K562 (cell line): ENCODE data around the gene RFT1.

Source experiments
- MAFK ChIP-seq: IDR thresholded peaks from 2 replicates; pipeline ENCODE4 v1.6.1; 2011; ENCODE audit warnings: low read length, improper control_type of control experiment
- SMARCB1 ChIP-seq: IDR thresholded peaks from 2 replicates; pipeline ENCODE4 v1.6.1; 2011; ENCODE audit warnings: improper control_type of control experiment, low read depth; ENCODE audit not compliant: insufficient read length
- ZNF133 ChIP-seq: fragments of 250-450 bp; sonication (Bioruptor Pico); IDR thresholded peaks from 2 replicates; pipeline ENCODE4 v1.4.0; 2020; ENCODE audit warnings: mild to moderate bottlenecking
- TF ChIP-seq, protein P1 (sequence below), 3 experiments: IDR thresholded peaks in 2 of 3; conservative IDR thresholded peaks in 1 of 3; 2 replicates each; pipeline ENCODE4 v1.5.1; 2011 to 2012; ENCODE audit warnings: low read length in 3 of 3, mild to moderate bottlenecking in 3 of 3, control low read depth in 2 of 3, improper control_type of control experiment in 1 of 3, inconsistent platforms in 1 of 3, low read depth in 1 of 3, mixed read lengths in 1 of 3, moderate library complexity in 1 of 3; ENCODE audit not compliant: insufficient read depth in 2 of 3
- TF ChIP-seq, protein P2 (sequence below): fragments of 250-450 bp; sonication (Bioruptor Pico); IDR thresholded peaks from 2 replicates; pipeline ENCODE4 v1.4.0; 2020; ENCODE audit warnings: mild to moderate bottlenecking, moderate library complexity
- TF ChIP-seq, protein P3 (sequence below): fragments of 150-350 bp; IDR thresholded peaks from 2 replicates; pipeline ENCODE4 v1.6.1; 2014; ENCODE audit warnings: low read depth, mild to moderate bottlenecking, low read length, borderline replicate concordance

DNA sequence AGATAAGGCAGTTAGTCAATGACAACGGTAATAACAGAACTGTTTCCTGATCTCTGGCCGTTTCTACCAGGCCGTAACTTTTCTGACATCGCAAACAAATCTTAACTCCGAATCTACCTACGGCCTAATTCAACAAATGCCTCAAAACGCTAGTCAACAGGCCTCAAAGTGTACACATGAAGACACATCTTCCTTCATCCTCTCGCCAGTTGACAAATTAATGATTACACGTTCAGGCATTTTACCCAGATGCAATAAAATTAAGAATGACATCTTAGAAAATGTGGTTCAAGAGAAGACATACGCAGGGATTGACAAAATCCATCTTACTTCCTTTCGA lies 85.9 kb downstream of the RFT1 start:
- TF ChIP-seq ZNF133 (no peak), SMARCB1 (no peak), MAFK (no peak)
- TF ChIP-seq, protein P1, sequence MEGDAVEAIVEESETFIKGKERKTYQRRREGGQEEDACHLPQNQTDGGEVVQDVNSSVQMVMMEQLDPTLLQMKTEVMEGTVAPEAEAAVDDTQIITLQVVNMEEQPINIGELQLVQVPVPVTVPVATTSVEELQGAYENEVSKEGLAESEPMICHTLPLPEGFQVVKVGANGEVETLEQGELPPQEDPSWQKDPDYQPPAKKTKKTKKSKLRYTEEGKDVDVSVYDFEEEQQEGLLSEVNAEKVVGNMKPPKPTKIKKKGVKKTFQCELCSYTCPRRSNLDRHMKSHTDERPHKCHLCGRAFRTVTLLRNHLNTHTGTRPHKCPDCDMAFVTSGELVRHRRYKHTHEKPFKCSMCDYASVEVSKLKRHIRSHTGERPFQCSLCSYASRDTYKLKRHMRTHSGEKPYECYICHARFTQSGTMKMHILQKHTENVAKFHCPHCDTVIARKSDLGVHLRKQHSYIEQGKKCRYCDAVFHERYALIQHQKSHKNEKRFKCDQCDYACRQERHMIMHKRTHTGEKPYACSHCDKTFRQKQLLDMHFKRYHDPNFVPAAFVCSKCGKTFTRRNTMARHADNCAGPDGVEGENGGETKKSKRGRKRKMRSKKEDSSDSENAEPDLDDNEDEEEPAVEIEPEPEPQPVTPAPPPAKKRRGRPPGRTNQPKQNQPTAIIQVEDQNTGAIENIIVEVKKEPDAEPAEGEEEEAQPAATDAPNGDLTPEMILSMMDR (IDR thresholded peaks at IDR 0.05 in 2 of 3, conservative IDR thresholded peaks at IDR 0.05 in 1 of 3; ENCODE audit: insufficient read depth in 2 of 3, low read depth in 1 of 3, low read length in 3 of 3): no peak
- TF ChIP-seq, protein P2, sequence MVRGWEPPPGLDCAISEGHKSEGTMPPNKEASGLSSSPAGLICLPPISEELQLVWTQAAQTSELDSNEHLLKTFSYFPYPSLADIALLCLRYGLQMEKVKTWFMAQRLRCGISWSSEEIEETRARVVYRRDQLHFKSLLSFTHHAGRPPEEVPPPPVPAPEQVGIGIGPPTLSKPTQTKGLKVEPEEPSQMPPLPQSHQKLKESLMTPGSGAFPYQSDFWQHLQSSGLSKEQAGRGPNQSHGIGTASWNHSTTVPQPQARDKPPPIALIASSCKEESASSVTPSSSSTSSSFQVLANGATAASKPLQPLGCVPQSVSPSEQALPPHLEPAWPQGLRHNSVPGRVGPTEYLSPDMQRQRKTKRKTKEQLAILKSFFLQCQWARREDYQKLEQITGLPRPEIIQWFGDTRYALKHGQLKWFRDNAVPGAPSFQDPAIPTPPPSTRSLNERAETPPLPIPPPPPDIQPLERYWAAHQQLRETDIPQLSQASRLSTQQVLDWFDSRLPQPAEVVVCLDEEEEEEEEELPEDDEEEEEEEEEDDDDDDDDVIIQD (CRISPR knock-in tag): no peak
- TF ChIP-seq, protein P3, sequence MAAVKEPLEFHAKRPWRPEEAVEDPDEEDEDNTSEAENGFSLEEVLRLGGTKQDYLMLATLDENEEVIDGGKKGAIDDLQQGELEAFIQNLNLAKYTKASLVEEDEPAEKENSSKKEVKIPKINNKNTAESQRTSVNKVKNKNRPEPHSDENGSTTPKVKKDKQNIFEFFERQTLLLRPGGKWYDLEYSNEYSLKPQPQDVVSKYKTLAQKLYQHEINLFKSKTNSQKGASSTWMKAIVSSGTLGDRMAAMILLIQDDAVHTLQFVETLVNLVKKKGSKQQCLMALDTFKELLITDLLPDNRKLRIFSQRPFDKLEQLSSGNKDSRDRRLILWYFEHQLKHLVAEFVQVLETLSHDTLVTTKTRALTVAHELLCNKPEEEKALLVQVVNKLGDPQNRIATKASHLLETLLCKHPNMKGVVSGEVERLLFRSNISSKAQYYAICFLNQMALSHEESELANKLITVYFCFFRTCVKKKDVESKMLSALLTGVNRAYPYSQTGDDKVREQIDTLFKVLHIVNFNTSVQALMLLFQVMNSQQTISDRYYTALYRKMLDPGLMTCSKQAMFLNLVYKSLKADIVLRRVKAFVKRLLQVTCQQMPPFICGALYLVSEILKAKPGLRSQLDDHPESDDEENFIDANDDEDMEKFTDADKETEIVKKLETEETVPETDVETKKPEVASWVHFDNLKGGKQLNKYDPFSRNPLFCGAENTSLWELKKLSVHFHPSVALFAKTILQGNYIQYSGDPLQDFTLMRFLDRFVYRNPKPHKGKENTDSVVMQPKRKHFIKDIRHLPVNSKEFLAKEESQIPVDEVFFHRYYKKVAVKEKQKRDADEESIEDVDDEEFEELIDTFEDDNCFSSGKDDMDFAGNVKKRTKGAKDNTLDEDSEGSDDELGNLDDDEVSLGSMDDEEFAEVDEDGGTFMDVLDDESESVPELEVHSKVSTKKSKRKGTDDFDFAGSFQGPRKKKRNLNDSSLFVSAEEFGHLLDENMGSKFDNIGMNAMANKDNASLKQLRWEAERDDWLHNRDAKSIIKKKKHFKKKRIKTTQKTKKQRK: no peak
